ENCODE results near the gene HAND1. TPM values are rescaled to one million over a fixed set of nuclear protein-coding genes. Genes with fewer than 3 reads are reported as not detected.

HAND1 gene
- total RNA-seq, 6 experiments from 2014 or later: not detected

DNA sequence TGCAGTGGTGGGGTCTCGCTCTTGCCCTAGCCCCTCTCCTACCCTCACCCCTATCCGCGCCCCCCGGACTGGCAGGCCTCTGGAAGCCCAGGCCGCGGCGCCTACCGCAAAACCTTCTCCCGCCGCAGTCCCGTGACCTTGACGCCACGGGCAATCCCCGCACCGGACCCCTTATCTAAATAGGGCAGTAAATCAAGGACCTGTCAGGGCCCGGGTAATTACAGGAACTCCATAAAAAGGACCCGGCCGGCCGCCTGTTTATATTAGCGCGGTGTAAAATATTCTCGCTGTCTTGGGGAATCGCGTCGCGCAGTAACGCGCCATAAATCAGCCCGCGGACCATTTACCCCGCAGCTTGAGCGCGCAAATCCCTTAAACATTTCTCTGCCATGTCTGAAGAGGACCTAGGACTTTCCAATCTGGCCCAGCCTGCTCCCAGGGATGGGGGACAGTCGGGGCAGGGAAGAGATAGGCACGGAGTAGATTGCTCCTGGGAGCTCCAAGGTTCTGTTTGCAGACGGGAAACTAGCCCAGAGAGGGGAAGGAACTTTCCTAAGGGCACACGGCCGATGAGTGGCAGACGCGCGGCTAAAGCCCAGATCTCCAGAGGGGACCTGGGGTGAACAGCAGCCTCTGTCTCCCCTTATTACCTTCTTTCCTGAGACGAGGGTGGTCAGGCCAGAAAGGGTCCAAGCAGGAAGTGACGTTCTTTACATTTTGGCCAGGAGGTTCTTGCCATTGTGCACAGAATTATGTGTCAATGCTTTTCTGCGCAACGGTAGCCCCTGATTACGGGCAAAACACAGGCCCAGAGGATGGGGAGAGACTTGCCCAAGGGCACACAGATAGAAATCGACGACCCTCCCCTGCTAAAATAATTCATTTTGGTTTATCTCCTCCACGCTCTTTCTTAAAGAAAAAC, 4.8 kb upstream of the HAND1 start:
- Mint-ChIP-seq H3K36me3 (ENCODE audit: low read depth) (no peaks in the 10 kb centered on the region), H3K4me3 (no peak overlapping the region), H3K4me1 (ENCODE audit: low read depth) (no peaks in the 10 kb centered on the region), H3K27me3 (ENCODE audit: insufficient read depth) (peaks cover 81% of the 10 kb centered on the region), H3K9me3 (no peaks in the 10 kb centered on the region), H3K27ac (no peak overlapping the region)
- DNase-seq: no peak
- TF ChIP-seq, protein P1, sequence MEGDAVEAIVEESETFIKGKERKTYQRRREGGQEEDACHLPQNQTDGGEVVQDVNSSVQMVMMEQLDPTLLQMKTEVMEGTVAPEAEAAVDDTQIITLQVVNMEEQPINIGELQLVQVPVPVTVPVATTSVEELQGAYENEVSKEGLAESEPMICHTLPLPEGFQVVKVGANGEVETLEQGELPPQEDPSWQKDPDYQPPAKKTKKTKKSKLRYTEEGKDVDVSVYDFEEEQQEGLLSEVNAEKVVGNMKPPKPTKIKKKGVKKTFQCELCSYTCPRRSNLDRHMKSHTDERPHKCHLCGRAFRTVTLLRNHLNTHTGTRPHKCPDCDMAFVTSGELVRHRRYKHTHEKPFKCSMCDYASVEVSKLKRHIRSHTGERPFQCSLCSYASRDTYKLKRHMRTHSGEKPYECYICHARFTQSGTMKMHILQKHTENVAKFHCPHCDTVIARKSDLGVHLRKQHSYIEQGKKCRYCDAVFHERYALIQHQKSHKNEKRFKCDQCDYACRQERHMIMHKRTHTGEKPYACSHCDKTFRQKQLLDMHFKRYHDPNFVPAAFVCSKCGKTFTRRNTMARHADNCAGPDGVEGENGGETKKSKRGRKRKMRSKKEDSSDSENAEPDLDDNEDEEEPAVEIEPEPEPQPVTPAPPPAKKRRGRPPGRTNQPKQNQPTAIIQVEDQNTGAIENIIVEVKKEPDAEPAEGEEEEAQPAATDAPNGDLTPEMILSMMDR (IDR thresholded peaks at IDR 0.05): no peak

DNA sequence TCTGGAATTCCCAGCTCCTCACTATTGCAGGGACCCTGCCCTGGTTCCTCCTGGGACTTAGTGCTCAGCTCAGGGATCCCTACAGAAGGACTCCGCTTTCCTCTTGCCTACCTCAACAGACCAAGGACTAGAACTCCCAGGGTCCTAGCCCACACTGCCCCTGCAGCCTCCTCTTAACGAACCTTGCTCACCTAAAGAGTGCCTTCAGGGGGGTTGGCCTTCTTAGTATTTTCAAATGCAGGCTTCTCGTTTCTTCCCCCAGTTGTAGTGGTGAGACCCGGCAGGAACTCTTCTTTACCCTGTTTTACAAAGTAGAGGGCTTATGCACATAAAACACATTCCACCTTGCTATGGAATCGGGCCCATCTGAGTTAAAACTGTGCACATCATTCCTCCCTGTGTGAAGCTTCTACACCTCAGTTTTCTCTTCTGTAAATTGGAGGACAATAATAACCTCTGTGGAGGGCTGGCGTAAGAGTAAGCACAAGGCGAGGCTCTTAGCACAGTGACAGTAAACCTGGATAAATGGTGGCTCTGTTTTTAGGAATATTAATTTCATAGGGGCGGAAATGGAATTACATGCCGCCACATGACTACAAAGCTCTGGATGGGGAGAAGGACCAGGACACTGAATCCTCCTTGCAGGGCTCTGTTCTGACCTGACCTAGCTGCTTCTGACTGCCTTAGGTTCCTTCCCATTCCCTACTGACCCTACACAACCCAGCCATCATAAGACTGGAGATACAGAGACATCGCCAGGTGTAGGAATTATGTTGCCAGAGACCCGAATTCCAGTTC, 3.8 kb upstream of the HAND1 start:
- Mint-ChIP-seq H3K27me3 (ENCODE audit: insufficient read depth) (peaks cover 81% of the 10 kb centered on the region), H3K4me1 (ENCODE audit: low read depth) (peaks cover 7% of the 10 kb centered on the region)
- TF ChIP-seq, protein P1 (IDR thresholded peaks at IDR 0.05): no peak

DNA sequence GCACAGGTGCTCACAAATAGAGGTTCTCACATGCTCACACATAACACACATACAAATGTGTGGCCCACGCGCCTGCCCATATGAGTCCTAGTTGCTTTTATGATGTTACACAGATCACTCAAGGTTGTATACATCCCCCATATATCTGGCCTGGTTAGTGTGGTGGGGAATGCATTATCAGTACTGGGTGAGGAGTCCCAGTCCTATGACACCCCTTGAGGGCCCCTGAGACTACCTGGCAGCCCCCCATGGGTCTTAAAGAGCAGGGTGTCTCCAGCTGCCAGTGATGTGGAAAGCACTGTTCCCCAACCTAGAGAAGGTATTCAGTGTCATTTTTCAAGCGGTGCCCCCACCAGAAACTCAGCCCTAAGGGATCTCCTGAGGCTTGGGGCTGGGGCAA, 2.8 kb upstream of the HAND1 start:
- Mint-ChIP-seq H3K27me3 (ENCODE audit: insufficient read depth) (peaks cover 79% of the 10 kb centered on the region), H3K4me3 (no peak overlapping the region), H3K4me1 (ENCODE audit: low read depth) (peaks cover 10% of the 10 kb centered on the region), H3K36me3 (ENCODE audit: low read depth) (no peaks in the 10 kb centered on the region), H3K27ac (no peak overlapping the region), H3K9me3 (no peaks in the 10 kb centered on the region)
- no peak for DNase-seq
- TF ChIP-seq, protein P1 (IDR thresholded peaks at IDR 0.05): no peak

More for the DNA sequence above, 3.8 kb upstream of the HAND1 start:
- DNase-seq: no peak
- Mint-ChIP-seq H3K27ac (no peak overlapping the region), H3K9me3 (no peaks in the 10 kb centered on the region), H3K36me3 (ENCODE audit: low read depth) (no peaks in the 10 kb centered on the region), H3K4me3 (no peak overlapping the region)

DNA sequence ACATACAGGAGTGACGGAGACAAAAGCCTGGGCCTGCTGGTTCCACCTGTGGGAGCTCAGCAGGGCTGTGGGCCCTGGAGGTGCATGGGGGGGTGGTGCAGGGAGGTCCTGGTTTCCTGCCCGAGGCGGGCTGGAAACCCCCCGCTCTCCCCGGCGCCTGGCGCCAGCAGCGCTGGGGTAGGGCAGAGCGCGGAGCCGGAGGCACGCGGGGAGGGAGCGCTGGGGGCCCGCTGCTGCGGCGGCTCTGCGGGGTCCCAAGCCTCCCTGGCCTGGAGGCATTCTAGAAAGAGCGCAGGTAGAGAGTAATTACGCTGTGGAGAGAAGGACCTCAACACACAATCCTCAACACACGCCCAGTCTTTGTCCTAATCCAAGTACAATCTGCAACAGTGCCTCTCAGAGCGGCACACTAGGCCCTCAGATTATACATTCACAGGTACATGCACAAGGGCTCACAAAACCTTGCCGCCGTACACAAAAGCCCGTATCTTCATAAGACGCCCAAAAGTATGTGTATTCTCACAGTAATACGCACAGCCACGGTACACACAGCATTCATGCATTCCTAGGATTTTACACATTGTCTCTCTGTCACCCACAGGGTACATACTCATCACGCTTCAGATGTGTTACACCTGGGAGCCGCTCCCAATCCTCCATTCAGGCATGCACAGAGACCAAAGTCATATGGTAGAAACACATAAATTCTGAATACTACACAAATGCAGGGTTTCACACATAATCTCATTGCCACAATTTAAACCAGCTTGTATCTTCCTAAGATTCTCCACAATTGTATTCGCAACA, 2.1 kb upstream of the HAND1 start:
- no peak overlapping the region for H3K4me3 Mint-ChIP-seq
- TF ChIP-seq, protein P1 (IDR thresholded peaks at IDR 0.05): no peak
- peaks cover 10% of the 10 kb centered on the region for H3K4me1 Mint-ChIP-seq (ENCODE audit: low read depth)
- no peak overlapping the region for H3K27ac Mint-ChIP-seq
- DNase-seq: no peak
- H3K36me3 Mint-ChIP-seq (ENCODE audit: low read depth): no peaks in the 10 kb centered on the region
- H3K9me3 Mint-ChIP-seq: no peaks in the 10 kb centered on the region
- peaks cover 79% of the 10 kb centered on the region for H3K27me3 Mint-ChIP-seq (ENCODE audit: insufficient read depth)

Measured in HFFc6 (cell line).